Lung (tissue), 13 donors: ENCODE measurements around the gene PDS5B. TPM values are rescaled to one million over a fixed set of nuclear protein-coding genes. Genes with fewer than 3 reads are reported as not detected.
"Not testable (repeated sequence)": the region's sequence is repeated elsewhere in the genome, so short reads cannot be mapped to it uniquely, and the experiment has no call there.

Experiments
- ATAC-seq: fragments of 200-7000 bp; cut with Tn5 transposase; one replicate; pipeline ENCODE4 v1.9.1; 2020; ENCODE audit warnings: moderate number of reproducible peaks; ENCODE audit not compliant: insufficient read depth, low FRiP score
- DNase-seq, 3 donors: peaks; one replicate each; pipeline ENCODE4 v3.0.0-alpha.2; 2013 to 2017
- H3K27ac ChIP-seq, 2 donors: one replicate each; pipeline ENCODE4 v1.5.1; 2013; ENCODE audit warnings: mild to moderate bottlenecking in 2 of 2, moderate library complexity in 2 of 2, control low read depth in 1 of 2, inconsistent platforms in 1 of 2, low read depth in 1 of 2, low read length in 1 of 2
- H3K27me3 ChIP-seq, 3 donors: one replicate each; pipeline ENCODE4 v1.5.1; 2013; ENCODE audit warnings: low read length in 2 of 3; ENCODE audit not compliant: control insufficient read depth in 3 of 3, insufficient read depth in 3 of 3
- H3K36me3 ChIP-seq, 4 donors: one replicate each; pipeline ENCODE4 v1.5.1; 2013; ENCODE audit warnings: low read length in 4 of 4, mild to moderate bottlenecking in 1 of 4, moderate library complexity in 1 of 4; ENCODE audit not compliant: control insufficient read depth in 4 of 4, insufficient read depth in 4 of 4
- H3K4me1 ChIP-seq, 5 donors: one replicate each; pipeline ENCODE4 v1.5.1; 2013; ENCODE audit warnings: low read length in 5 of 5, mild to moderate bottlenecking in 2 of 5, moderate library complexity in 1 of 5; ENCODE audit not compliant: control insufficient read depth in 5 of 5, insufficient read depth in 5 of 5
- H3K4me3 ChIP-seq: one replicate; pipeline ENCODE4 v1.5.1; 2013; ENCODE audit warnings: mild to moderate bottlenecking, control low read depth, moderate library complexity
- H3K9ac ChIP-seq, 2 donors: one replicate each; pipeline ENCODE4 v1.5.1; 2013; ENCODE audit warnings: low read length in 2 of 2, control low read depth in 1 of 2; ENCODE audit not compliant: insufficient read depth in 1 of 2
- H3K9me3 ChIP-seq, 4 donors: one replicate each; pipeline ENCODE4 v1.5.1; 2013; ENCODE audit warnings: low read length in 3 of 4, mild to moderate bottlenecking in 1 of 4, moderate library complexity in 1 of 4; ENCODE audit not compliant: control insufficient read depth in 4 of 4, insufficient read depth in 3 of 4
- CTCF ChIP-seq: IDR thresholded peaks from 2 replicates; pipeline ENCODE4 v1.5.1; 2012; ENCODE audit warnings: mild to moderate bottlenecking; ENCODE audit errors: control extremely low read depth, extremely low read depth
- WGBS, 2 donors: extraction: QIAGEN DNeasy Blood & Tissue Kit; methylation state at CpG; one replicate each; pipeline ENCODE4 v1.1.7; 2013; 5-methylcytosine and 5-hydroxymethylcytosine counted together
- polyA plus RNA-seq, 2 donors: library from polyadenylated mRNA; stranded (reverse); fragments of 200-250 nt; gene quantifications; one replicate each; pipeline ENCODE4 v1.2.1, GENCODE V29; 2013
- small RNA-seq: library from RNA; depleted of rRNA; stranded (forward); fragments of <200 nt; gene quantifications from one replicate; pipeline ENCODE3, GENCODE V24; 2014; ENCODE audit warnings: low replicate concordance
- total RNA-seq, 2 donors: library from RNA; depleted of rRNA in 1 of 2; stranded (reverse); fragments of >200 nt in 1 of 2; gene quantifications; one replicate each; pipeline ENCODE4 v1.2.1, GENCODE V29; 2014 to 2021
- donor health status: control.
- donor health status: control.
- donor health status: Bipolar disorder and iron deficiency.
- donor health status: healthy.
- donor health status: DM: yes; HTN: yes; CAD: no.

The PDS5B gene
- total and polyA plus RNA-seq, 4 donors, result 5.3 to 111 (median 19.3) TPM

- Histone ChIP-seq H3K27ac (no peak overlapping the region), H3K4me1 (peaks cover 0 to 4% (median 0%) of the 10 kb centered on the region in 5 donors), H3K9ac (no peak overlapping the region), H3K9me3 (no peaks in the 10 kb centered on the region), H3K27me3 (no peaks in the 10 kb centered on the region), H3K36me3 (no peaks in the 10 kb centered on the region), H3K4me3 (no peak overlapping the region)
- TF ChIP-seq CTCF, result no peak
- DNase-seq (no peak), ATAC-seq (no peak)
- 84 to 86% methylated on average over 15 of the region's 15 CpGs for WGBS, 2 donors
Observed at GRCh38 chr13:32824061-32824460, 237.8 kb downstream of the PDS5B start.

DNA sequence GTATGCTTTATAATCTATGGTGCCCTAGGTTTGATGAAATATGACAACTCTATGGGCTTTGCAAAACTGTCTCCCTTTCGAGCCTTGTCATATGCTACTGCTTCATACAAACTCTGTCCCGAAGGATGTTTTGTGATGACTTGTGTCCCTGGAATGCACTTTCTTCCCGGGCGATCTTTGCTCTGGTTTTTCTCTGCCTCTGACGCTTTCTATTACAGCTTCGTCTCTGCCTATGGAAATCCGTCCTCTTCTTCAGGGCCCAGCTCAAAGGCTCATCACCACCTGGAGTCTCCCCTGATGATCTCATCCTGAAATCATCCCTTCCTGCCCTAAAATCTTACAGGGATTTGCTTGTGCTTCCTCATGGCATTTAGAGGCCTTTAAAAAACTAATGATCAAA lies 238.4 kb downstream of the PDS5B start:
- Histone ChIP-seq H3K27ac (no peak overlapping the region), H3K4me3 (no peak overlapping the region), H3K27me3 (no peaks in the 10 kb centered on the region), H3K4me1 (peaks cover 0 to 4% (median 0%) of the 10 kb centered on the region in 5 donors), H3K36me3 (no peaks in the 10 kb centered on the region), H3K9ac (no peak overlapping the region), H3K9me3 (no peaks in the 10 kb centered on the region)
- WGBS, 2 donors, result 79 to 90% methylated on average over 7 of the region's 7 CpGs
- TF ChIP-seq CTCF, result no peak
- DNase-seq, result peak in 2 of 3 donors; percentile 20 to 22
- ATAC-seq, result no peak

DNA sequence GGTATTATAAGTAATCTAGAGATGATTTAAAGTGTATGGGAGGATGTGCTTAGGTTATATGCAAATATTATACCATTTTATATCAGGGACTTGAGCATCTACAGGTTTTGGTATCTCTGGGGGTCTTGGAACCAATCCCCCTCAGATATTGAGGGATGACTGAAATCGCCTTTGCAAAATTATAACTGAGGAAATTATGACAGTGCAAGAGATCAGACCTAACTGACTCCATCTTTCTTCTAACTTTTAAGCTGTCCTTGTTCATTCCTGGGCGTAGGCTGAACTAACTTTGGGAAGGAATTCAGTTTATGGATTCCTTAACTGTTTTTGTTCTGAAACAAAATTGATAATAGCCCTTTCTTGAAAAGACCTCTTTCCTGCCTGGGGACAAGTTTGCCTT lies 239.2 kb downstream of the PDS5B start:
- H3K4me3 ChIP-seq, result no peak overlapping the region
- TF ChIP-seq CTCF, result no peak
- H3K27me3 ChIP-seq, result no peaks in the 10 kb centered on the region
- WGBS, 2 donors, result 96% methylated on average over 2 of the region's 2 CpGs
- H3K9ac ChIP-seq, result no peak overlapping the region
- no peak for ATAC-seq
- H3K36me3 ChIP-seq, result no peaks in the 10 kb centered on the region
- no peak overlapping the region for H3K27ac ChIP-seq
- H3K9me3 ChIP-seq, result no peaks in the 10 kb centered on the region
- no peak for DNase-seq
- peaks cover 0 to 4% (median 0%) of the 10 kb centered on the region in 5 donors for H3K4me1 ChIP-seq

DNA sequence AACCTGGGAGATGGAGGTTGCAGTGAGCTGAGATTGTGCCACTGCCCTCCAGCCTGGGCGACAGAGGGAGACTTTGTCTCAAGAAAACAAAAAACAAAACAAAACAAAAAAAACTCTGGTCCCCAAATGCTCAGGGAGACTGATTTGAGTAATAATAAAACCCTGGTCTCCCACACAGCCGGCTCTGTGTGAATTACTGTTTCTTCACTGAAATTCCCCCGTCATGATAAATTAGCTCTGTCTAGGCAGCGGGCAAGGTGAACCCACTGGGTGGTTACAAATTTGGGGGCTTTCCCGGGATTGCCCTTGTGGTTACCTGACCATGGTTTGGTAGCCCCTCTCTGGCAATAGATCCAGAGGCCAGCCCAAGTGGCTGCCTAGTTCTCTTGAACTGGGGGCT lies 240.1 kb downstream of the PDS5B start:
- not testable (repeated sequence) for H3K4me3 ChIP-seq, H3K4me1 ChIP-seq, H3K27ac ChIP-seq

More for the DNA sequence above, 240.1 kb downstream of the PDS5B start:
- WGBS, 2 donors, result 91 to 94% methylated on average over 5 of the region's 5 CpGs
- DNase-seq, H3K9me3 ChIP-seq, ATAC-seq, H3K36me3 ChIP-seq, H3K9ac ChIP-seq, H3K27me3 ChIP-seq: not testable (repeated sequence)

Small RNA genes within 50 kb of the gene (small RNA-seq; reads per million reads assigned to genes)
- gene RNY1P4, result not detected

Other genes with a start within 250 kb of the PDS5B start
- gene N4BP2L1, start 158.3 kb upstream of the PDS5B start, total RNA-seq, result 10 to 100 TPM; 12.4 to 81.8 TPM
- gene N4BP2L1, start 158.3 kb upstream of the PDS5B start, polyA plus RNA-seq, result 10 to 100 TPM; 12.6 to 21.6 TPM
- 100 to 1,000 TPM in 1 of 2 donors, 10 to 100 TPM in 1; 87.5 to 402 TPM for gene N4BP2L2, start 47.7 kb upstream of the PDS5B start, total RNA-seq
- gene N4BP2L2, start 47.7 kb upstream of the PDS5B start, polyA plus RNA-seq, result 10 to 100 TPM; 41.1 to 62.6 TPM